Measurements from ENCODE around the gene MTRR. TPM values are rescaled to one million over a fixed set of nuclear protein-coding genes. Genes with fewer than 3 reads are reported as not detected.

MTRR gene
- total and polyA plus RNA-seq, 2 of the 4 experiments (the other 2 are of a cell fraction), result 33.2 to 33.5 TPM

- Histone ChIP-seq H4K5ac (ENCODE audit: low read depth, low read length) (no peak overlapping the region), H3K9ac (ENCODE audit: low read depth, low read length) (no peak overlapping the region), H4K91ac (ENCODE audit: insufficient read depth, low read depth, low read length) (no peak overlapping the region), H3K4me1 (ENCODE audit: control insufficient read depth, insufficient read depth, low read length) (no peaks in the 10 kb centered on the region), H2BK20ac (ENCODE audit: low read depth, low read length) (no peak overlapping the region), H2AK5ac (ENCODE audit: low read depth, low read length) (no peak overlapping the region), H3K9me1 (ENCODE audit: insufficient read depth, low read length) (no peaks in the 10 kb centered on the region; the same call in 1 of the 2 replicates), H3K4me2 (ENCODE audit: low read depth, low read length) (no peak overlapping the region), H3K27me3 (ENCODE audit: control insufficient read depth, insufficient read depth, low read length) (no peaks in the 10 kb centered on the region; the same call in 1 of the 2 replicates), H2BK5ac (ENCODE audit: low read depth, low read length, poor library complexity, severe bottlenecking) (no peak overlapping the region), H3K27ac (ENCODE audit: insufficient read depth, low read length) (no peak overlapping the region), H3K56ac (ENCODE audit: extremely low read depth, insufficient read depth, low read length) (no peak overlapping the region), H2AFZ (replicated peaks; ENCODE audit: low read length, poor library complexity) (no peak overlapping the region), H3K36me3 (ENCODE audit: control insufficient read depth, insufficient read depth, low read length) (no peaks in the 10 kb centered on the region), H3K9me3 (ENCODE audit: control insufficient read depth, insufficient read depth, low read length) (peaks cover 4% of the 10 kb centered on the region; the same call in 1 of the 2 replicates), H3K23ac (ENCODE audit: low read depth, low read length) (no peak overlapping the region), H4K8ac (ENCODE audit: low read depth in 2 of 2, low read length in 2 of 2) (no peak overlapping the region), H3K4ac (ENCODE audit: low read depth, low read length) (no peak overlapping the region), H4K20me1 (ENCODE audit: insufficient read depth, low read length) (no peaks in the 10 kb centered on the region), H3K18ac (ENCODE audit: low read depth, low read length) (no peak overlapping the region), H2BK15ac (ENCODE audit: low read depth, low read length) (no peak overlapping the region), H2AK9ac (replicated peaks; ENCODE audit: low read depth, low read length, poor library complexity) (no peak overlapping the region), H3K4me3 (ENCODE audit: insufficient read depth, low read depth, low read length) (no peak overlapping the region), H3K14ac (replicated peaks; ENCODE audit: low read depth, low read length) (no peak overlapping the region), H3K79me1 (ENCODE audit: low read depth in 1 of 2, low read length in 2 of 2) (no peaks in the 10 kb centered on the region), H2BK120ac (ENCODE audit: low read depth, low read length) (no peak overlapping the region)
- ChIA-PET POLR2A (ENCODE audit: unreplicated experiment) (no interaction called here), CTCF (interaction anchor here (0.6 kb wide), 1 partner anchor 179 kb away, joined by 8 read pairs; no protein-coding TSS in a partner anchor)
- intact Hi-C loops (cut with micrococcal nuclease), result no loop called here
- no peak for DNase-seq
- no TSS peak for BruUV-seq (replicated peaks)
- no peak for TF ChIP-seq ELK1 (IDR thresholded peaks at IDR 0.05; ENCODE audit: borderline replicate concordance, low read depth, low read length)
- 0 out of 2 replicates have a peak, but pooled peaks have one; percentile 20 for TF ChIP-seq CEBPB (IDR thresholded peaks at IDR 0.05; ENCODE audit: low read depth, low read length)
- no peak for TF ChIP-seq MXI1 (IDR thresholded peaks at IDR 0.05; ENCODE audit: borderline replicate concordance, low read depth, low read length)
- TF ChIP-seq BHLHE40 (IDR thresholded peaks at IDR 0.05; ENCODE audit: low read depth, low read length), result no peak
- dilution Hi-C loops (cut with HindIII; ENCODE audit: low sequenced_read_pairs, unreplicated experiment), result no loop called here
- no peak for ATAC-seq (ENCODE audit: low read depth)
- in situ Hi-C loops (cut with MboI; ENCODE audit: low sequenced_read_pairs), result no loop called here
- no CpG with 5 or more reads among the region's 6 CpGs for WGBS, 2 experiments (ENCODE audit: extremely low coverage in 2 of 2, insufficient read length in 1 of 2)
Observed at GRCh38 chr5:7916171-7916804, 47.3 kb downstream of the MTRR start.
